Right hindlimb (tissue), 1 donor: ENCODE measurements around the gene ZNF462.
"Not testable (repeated sequence)": the region's sequence is repeated elsewhere in the genome, so short reads cannot be mapped to it uniquely, and the experiment has no call there.

ENCODE experiments used
- DNase-seq: peaks from one replicate; pipeline ENCODE4 v3.0.0-alpha.2; 2018

ZNF462 gene

DNA sequence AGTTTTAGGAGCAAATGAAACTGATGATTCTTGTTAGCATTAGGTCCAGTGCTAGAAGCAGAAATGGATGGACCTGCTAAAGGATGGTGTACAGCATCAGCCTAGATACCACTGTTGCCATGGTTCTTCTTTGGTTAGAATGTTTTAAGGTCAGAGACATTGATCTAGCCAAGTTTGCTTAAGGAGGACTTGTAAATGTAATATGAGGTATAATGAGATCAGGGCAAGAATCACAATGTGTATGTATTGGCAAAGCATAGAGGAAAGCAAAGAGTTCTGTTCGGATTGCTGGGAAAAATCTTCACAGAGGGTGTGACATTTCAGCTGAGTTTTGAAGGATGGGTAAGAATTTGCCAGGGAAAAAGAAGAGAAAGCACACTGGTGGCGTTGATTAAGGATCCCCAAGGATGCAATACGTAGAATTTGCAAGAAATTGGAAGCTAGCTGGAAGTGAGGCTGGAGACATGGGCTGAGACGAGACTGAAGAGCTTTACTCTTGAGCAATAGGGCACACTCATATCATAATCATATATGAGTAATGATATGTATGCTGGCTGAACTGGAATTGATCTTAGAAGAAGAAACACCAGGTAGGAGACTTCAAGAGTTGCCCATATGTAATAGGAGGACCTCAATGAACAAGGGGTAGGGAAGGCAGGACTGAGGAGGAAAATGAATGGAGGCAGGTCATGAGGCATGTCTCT, 102.0 kb downstream of the ZNF462 start:
- DNase-seq: no peak

- DNase-seq: no peak
Measured at GRCh38 chr9:106966481-106966880, 103.5 kb downstream of the ZNF462 start.

DNA sequence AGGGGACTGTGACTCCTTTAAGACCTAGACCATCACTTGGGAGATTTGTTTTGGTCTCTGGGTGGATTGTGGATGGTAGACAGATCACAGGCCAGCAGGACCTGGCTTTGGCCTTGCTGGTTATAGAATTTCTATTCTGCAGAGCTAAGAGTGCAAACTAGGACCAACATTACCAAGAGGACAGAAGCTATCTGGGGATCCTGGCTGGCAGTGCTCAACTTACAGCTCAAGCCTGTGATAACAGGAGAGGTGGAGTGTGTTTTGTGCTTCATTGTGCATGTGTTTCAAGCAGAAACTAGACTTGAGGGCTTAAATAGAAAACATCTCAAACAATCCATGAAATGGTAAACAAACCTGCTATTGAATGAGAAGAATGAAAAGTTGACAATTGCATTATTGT, 106.7 kb downstream of the ZNF462 start:
- DNase-seq: no peak

DNA sequence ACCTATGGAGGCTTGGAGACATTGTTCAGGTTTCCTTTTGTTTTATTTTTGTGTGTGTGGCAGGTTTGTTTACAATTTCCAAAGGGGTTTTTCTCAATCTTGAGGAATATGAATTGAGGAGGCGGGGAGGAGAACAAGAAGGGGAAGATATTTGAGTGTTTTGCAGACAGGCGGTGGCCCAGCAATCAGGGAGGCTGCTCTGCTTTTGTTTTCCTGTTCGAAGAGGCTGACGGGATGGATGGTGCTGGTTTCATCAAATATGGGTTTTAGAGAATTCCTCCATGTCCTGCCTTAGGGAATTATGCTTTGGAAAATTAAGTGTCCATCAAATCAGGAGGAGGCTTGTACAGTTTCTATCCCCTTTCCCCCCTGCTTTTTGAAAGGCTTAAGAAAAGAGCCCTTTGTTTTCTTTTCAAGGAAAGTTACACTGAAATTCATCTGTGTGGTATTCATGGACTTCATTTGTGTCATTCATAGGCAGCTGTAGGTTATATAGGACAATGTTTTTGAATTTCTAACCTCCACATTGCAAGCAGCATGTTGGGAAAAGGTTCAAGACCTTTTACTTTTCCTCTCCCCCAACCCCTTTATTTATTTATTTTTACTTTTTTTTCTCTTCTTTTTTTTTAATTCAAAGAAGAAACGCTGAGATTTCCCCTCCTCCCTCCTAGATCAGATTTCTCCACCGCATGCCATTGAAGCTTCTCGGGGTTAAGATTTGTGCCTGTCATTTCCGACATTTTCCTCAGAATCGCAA, 107.4 kb downstream of the ZNF462 start:
- DNase-seq: no peak

DNA sequence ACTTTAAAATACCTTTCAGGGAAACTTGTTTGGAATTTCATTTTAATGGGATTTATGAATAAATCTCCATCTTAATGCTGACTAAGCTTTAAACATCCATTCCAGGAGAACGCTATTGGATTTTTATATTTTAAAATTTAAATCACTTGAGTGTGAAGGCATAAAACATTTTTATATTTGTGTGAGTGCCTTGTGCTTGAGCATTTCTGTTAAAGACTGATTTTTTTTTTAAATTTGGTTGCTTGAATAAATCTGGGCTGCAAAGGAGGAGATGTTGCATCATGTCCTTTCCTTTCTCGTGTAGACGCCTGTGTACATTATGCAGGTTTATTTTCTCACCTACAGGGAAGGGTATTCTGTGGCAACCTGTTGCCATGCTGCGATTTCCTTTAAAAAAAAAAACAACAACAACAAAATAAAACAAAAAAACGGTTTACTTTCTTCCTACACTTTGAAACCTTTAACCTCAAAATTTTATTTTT, 108.1 kb downstream of the ZNF462 start:
- DNase-seq: no peak

DNA sequence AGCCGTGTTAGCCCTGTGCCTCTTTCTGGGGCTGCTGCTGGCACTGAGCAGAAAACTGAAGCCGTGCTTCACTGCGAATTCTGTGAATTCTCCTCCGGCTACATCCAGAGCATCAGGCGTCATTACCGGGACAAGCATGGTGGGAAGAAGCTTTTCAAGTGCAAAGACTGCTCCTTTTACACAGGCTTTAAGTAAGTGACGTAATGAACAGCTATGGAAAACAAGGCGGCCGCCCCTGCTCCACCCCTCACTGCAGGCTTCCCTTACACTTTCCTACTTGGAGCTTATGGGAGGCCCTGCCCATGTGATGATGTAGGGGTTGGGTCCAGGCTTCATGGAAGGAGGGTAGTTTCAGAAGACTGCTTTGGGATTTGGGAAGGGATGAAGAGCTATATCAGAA, 109.1 kb downstream of the ZNF462 start:
- no peak for DNase-seq

DNA sequence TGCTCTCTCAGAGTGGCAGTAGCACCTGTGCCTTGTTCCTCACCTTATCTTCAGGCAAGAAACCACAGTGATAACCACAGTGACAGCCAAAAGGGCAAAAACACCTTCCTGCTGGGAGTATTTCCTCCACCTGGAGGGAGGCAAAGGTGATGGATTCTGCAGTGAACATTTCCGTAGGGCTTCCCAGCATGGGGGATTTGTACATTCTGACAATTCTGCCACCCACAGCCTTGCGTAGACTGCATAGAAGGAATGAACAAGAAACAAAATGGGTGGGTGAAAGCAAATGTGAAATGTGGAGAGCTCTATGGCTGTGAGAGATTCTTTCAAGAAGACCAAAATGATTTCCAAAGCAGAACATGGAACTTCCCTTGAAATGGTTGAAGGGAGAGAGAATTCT, 111.4 kb downstream of the ZNF462 start:
- DNase-seq: no peak

- DNase-seq: no peak
Measured at GRCh38 chr9:106976772-106977171, 113.8 kb downstream of the ZNF462 start.

DNA sequence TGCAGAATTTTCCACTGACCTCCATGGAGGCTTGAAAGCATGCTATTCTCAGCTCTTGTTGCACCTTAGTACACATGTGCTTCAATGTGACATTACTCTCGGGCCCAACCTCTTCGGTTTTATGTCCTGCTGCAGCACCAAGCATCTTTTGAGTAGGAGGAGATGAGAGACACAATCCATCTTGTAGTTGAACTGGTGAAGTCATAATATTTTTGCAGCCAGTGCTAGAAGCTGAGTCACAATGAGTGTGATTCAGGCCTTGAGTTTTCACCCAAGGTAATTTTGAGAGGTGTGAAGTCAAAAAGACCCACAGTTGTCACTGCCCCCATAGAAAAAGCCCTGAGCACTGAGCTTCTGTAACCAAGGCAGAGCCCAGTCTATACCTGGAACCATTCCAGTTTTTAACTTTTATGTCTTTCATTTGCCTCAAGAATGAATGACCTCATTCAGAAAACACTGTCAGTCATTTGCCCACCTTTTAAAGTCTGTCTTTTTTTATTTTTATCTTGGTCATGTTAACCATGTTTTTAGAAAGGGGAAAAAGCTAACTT, 117.7 kb downstream of the ZNF462 start:
- DNase-seq: no peak

GRCh38 chr9:106981396-106982287, 118.7 kb downstream of the ZNF462 start:
- DNase-seq: no peak

DNA sequence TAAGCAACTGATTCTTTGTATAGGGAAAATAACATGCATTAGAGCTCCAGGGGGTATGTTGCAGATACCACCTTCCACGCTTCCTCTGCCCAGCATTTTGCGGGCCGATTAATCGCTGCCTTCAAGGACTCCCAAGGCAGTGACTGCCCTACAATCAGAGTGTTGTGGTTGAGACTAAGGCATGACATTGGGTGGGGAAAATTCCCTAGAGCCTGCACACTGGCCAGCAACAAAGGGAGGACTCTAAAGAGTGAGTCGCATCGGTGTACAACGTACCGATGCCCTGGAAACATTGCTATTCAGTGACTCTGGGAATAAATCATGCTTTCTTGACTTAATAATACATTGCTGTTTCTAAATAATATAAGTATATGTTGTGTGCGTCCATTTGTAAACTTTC, 119.7 kb downstream of the ZNF462 start:
- no peak for DNase-seq

GRCh38 chr9:106983346-106983745, 120.4 kb downstream of the ZNF462 start:
- DNase-seq: no peak

DNA sequence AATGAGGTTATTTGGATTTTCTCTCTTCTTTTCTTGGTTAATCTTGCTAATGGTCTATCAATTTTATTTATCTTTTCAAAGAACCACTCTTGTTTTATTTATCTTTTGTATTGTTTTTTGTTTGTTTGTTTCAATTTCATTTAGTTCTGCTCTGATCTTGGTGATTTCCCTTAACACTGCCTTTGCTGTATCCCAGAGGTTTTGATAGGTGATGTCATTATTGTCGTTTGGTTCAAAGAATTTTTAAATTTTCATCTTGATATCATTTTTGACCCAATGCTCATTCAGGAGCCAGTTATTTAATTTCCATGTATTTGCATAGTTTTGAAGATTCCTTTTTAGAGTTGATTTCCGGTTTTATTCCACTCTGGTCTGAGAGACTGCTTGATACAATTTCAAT, 126.9 kb downstream of the ZNF462 start:
- not testable (repeated sequence) for DNase-seq

DNA sequence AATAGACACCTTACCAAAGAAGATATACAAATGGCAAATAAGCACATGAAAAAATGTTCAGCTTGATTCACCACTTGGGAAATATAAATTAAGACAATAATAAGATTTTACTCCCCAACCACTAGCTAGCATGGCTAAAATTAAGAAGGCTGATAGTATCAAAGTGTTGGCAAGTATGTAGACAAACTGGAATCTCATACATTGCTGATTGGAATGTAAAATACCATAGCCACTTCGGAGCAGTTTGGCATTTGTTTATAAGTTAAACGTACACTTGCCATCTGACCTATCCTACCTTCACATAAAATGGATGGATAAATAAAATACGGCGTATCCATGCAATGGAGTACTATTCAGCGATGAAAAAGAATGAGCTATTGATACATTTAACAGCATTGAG, 129.2 kb downstream of the ZNF462 start:
- no peak for DNase-seq

DNA sequence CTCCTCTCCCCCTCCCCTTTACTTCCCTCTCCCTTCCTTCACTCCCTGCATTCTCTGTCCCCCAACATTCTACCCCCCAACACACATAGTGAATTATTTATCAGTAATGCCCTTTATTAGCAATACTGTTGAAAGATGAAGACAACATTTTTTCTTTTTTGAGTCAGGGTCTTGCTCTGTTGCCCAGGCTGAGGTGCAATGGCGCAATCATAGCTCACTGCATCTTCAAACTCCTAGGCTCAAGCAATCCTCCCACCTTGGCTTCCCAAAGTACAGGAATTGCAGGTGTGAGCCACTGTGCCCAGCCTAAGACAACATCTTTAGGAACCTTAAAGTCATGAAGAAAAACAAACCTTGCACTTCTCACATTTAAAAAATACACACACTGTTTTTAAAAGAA, 130.6 kb downstream of the ZNF462 start:
- no peak for DNase-seq

DNA sequence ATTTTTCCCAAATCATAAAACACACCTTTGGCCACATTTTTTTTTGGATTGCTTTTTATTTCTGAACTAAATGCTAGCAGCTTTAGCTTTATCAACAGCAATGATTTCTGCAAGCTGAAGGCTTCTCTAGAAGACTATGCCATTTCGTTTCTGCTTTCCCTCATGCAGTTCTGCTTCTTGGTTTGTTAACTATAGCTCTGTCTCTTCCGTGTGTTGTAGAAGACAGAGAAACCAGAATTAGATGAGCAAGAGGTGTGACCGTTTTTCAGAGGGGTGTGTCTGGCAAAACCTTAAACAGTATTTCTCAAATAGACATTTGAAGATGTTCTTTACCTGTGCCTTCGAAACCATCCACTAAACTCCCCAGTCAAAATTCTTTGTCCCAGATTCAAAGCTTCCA, 131.5 kb downstream of the ZNF462 start:
- no peak for DNase-seq

DNA sequence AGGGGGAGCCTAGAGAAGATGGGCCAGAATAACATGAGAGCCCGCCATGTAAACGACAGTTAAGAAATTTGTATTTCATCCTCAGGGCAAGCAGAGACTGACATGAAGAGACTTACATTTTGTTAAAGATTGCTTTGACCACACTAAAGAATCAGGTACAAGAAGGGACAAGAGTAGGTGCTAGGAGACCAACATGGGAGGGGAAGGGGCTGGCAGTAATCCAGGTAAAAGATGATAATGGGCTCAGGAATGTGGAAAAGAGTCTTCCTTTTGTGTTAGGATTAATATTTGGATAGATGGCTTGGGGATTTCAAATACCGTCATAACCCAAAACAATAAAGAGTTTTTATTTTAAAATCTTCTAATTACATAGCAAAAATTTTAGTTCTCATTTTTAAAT, 137.3 kb downstream of the ZNF462 start:
- DNase-seq: no peak

DNA sequence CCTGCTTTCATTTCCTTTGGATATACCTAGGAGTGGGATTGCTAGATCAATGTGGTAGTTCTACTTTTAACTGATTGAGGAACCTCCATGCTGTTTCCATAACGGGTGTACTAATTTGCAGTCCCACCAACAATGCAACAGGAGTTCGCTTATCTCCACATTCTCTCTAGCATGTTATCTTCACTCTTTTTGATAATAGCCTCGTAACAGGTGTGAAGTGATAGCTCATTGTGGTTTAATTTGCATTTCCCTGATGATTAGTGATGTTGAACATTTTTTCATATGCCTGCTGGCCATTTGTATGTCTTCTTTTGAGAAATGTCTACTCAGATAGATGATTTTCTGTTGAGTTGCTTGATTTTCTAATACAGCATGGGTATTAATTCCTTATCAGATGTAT, 142.2 kb downstream of the ZNF462 start:
- no peak for DNase-seq

- no peak for DNase-seq
Measured at GRCh38 chr9:107007402-107007801, 144.4 kb downstream of the ZNF462 start.

GRCh38 chr9:107008011-107008410, 145.0 kb downstream of the ZNF462 start:
- DNase-seq: no peak

- no peak for DNase-seq
Measured at GRCh38 chr9:107008447-107008846, 145.5 kb downstream of the ZNF462 start.

DNA sequence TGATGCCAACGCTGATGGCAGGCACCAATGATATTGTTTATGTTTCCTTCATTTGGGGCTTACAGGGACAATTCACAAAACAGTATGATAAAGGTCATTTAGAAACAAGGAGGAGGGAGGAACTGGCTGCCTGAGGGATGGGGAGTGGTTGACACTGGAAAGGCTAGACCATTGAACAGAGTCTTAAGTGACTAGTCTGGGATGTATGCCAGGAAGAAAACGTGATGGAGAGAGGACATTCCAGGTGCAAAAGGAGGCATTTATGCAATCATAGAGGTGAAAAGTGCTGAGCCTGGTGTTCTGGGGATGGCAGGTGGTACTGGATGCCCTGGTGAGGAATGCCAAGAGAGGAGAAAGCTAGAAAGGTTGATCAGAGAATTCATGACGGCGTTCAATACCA, 153.4 kb downstream of the ZNF462 start:
- DNase-seq: no peak

DNA sequence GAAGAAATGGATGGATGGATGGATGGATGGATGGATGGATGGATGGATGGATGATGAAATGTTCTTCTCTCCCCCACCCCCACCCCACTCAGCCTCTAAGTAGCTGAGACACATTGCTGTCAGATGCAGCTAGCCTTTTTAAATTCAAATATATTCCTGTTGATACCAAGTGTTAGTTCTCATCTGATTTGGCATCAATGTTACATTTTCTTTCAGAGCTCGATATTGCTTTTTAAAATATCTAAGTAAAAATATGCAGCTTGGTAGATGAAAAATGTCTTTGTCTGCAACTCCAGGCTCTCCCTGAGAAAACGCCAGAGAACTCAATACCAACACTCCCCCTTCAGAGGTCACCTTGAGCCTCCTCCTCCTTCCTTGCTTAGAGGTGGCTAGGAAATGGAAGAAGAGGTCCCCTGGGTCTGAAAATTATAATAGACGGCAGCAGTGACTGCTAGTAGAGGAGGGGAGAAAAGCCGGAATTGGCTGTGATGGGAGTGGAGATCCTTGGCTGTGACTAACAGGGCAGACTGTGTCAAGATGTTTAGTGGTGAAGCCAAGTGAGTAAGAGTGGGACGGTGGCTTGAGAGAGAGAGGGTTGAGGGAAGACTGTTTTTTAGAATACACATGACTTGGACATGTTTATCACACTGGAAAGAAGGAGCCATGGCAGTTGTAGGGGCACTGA, 156.0 kb downstream of the ZNF462 start:
- no peak for DNase-seq
